GM18511 (cell line): ENCODE data around the gene SLC26A9.

ENCODE experiments used
- ATAC-seq: cut with Tn5 transposase; IDR thresholded peaks from one replicate; pipeline ENCODE4 v1.9.1; 2021; ENCODE audit warnings: mild to moderate bottlenecking, moderate library complexity; ENCODE audit not compliant: unreplicated experiment

SLC26A9 gene

DNA sequence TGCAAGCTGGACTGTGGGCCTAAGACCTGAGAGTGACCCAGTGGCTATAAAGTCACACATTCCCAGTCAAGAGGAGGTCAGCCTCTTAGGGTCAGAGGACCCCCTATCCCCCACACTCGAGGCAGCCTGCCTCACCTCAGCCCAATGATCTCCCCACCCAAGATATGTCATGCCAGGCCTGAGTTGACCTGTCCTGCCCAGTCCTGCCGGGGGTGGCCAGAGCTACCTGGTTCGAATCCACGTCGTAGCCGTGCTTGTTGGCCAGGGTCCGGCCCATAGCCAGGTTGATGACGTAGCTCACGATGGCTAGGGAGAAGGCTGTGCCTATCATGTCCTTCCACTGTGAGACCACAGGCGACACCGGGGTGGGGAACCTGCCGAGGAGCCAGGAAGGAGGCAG is 15.6 kb downstream of the SLC26A9 start:
- no peak for ATAC-seq

DNA sequence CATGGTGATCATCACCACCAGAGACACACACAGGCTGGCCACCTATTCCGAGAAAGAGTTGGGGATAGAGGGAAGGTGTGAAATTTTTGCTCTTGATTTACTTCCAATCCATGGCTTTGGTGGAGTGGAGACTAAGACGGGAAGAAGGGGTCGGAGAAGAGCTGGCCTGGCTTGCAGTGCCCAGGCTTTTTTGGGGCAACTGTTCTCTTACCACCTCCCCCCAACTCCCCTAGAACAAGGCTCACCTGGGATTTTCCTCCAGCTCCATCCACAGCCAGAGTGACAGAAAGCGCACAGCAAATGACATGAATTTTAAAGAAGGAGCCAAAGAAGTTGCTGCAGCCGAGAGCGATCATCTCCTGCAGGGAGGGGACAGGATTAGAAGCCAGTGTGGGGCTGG is 16.0 kb downstream of the SLC26A9 start:
- no peak for ATAC-seq

DNA sequence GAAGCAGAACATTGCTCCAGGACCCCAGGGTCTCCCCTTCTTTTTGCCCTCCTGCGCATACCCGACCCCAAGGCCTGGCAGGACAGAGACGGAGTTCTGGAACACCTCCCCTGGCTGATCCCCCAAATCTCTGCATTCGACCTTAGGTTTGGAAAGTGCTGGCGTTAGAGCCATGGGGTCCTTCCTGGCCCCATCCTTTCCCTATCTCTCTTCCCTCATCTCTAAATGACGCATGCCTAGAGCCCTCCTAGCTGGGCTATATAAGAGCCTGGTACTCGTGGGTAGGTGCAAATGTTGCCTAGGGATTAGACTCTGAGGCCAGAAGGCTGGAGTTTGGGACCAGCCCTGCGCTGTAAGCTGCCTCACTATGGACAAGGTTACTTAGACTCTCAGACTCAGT is 16.6 kb downstream of the SLC26A9 start:
- ATAC-seq = no peak

DNA sequence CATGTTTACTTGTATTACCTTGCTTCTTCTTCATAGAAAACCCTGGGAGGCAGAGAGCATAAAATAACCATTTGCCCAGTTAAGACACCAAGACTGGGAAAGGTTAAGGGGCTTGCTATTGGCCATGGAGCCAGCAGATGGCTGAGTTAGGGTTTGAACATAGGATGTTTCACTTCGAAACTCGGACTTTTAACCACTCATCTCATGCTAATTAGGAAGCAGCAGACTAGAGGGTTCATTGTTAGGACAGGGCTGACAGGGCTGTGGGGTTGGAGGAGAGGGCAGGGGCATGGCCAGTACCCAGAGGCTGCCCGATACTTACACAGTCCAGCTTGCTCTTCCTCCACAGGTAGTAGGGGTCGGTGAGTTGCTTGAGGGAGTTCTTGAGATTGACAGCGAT is 17.0 kb downstream of the SLC26A9 start:
- ATAC-seq = no peak

DNA sequence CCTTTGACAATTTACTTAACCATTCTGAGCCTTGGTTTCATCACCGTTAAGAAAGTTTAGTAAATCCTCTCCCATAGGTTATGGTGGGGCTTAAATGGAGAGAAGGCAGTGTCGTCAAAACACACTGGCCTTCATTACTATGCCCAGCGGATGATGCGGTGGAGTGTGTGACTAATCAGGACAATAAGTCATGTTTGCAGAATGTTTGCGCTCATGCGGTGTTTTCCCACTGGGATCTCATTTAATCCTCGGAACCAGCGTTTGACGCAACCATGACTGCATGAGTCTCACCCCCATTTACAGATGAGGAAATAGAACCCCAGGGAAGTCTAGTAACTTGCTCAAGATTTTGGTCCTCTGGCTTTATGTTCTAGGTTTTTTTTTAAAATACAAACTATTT is 17.5 kb downstream of the SLC26A9 start:
- no peak for ATAC-seq

DNA sequence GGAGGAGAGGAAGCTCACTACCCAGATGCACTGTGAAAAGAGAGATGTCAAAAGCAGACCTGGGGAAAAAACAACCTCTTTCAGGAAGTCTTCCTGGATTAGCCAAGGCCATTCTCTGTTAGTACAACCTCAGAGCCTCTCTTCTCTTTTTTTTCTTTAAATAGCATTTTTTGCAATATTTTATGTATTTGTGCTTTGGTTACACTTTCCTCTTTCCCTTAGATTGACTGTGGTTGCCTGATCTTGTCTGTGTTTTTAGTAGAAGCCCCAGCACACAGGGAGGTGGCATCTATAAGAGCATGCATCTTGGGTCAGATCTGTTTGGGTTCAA is 18.8 kb downstream of the SLC26A9 start:
- ATAC-seq = no peak

DNA sequence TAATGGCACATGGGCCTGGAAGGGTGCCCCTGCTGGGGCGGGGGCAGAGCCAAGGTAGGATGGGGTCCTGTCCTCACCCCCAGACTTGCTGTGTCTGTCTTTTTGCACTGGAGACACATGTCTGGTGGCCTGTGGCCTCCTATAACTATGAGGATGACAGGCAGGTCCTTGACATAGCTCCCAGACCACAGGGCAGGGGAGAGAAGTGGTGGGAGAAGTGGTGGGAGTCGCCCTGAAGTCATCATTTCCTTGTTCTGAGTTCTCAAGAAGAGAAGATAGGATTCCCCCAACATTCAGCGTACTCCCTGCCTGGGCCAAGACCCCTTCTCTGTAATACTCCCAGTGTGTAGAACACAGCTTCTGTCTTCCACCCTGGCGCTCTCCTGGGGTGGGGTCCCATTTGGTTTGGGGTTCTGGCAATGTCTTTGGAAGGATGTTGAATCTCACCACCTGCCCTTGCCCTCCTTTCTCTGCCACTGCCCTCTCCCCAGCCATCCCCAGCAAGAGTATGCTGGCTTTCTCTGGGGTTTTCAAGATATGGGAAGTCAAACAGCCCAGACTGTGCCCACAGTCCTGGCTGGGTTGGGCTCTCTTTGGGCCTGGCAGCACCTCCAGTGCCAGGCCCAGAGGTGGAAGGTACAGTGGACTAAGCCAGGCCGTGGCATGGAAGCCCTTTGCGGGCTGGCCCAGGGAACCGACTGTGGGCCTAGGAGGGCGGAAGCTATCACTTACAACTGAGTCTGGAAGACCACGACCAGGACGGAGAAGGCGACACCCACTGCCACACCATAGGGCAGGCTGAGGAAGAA is 19.4 kb downstream of the SLC26A9 start:
- ATAC-seq = no peak

DNA sequence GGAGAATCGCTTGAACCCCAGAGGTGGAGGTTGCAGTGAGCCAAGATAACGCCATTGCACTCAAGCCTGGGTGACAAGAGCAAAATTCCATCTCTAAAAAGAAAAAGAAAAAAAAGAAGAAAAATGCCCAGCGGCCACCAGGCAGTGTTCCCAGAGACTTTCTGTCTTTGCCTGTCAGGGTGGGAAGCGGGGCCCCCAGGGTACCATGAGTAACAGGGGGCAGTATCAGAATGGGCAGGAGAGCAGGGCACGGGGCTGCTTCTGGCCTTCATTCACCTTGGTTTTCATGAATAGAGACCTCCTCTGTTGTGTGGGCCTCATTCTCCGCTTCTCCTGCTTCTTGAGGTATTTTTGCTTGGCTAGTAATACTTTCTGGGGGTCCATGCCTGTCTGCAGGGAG is 20.4 kb downstream of the SLC26A9 start:
- ATAC-seq = no peak

DNA sequence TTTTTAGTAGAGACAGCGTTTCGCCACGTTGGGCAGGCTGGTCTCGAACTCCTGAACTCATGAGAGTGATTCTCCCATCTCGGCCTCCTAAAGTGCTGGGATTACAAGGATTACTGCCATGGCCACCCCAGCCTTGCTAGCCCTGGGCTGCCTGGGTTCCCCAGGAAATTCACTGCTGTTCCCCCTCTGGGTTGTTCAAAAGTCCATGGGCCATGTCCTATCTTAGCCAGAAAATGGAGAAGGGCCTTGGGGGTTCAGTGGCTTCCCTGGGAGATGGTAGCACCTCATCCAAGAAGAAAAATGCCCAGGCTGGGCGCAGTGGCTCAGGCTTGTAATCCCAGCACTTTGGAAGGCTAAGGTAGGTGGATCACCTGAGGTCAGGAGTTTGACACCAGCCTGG is 20.9 kb downstream of the SLC26A9 start:
- no peak for ATAC-seq

DNA sequence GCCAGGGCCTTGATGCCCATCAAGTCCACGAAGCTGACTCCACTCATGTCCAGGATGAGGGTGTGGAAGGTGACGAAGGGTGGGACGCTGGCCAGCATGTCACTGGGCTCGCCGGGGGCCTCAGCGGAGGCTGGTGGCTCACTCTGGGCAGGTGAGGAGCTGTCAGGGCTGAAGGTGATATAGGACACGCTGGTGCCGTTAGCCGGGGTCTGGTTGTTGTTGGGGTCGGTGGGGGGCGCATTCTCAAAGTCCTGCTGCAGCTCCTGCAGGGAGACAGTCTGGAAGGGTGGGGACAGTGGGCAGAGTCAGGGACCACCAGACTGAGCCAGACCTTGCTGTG is 21.7 kb downstream of the SLC26A9 start:
- ATAC-seq = no peak

DNA sequence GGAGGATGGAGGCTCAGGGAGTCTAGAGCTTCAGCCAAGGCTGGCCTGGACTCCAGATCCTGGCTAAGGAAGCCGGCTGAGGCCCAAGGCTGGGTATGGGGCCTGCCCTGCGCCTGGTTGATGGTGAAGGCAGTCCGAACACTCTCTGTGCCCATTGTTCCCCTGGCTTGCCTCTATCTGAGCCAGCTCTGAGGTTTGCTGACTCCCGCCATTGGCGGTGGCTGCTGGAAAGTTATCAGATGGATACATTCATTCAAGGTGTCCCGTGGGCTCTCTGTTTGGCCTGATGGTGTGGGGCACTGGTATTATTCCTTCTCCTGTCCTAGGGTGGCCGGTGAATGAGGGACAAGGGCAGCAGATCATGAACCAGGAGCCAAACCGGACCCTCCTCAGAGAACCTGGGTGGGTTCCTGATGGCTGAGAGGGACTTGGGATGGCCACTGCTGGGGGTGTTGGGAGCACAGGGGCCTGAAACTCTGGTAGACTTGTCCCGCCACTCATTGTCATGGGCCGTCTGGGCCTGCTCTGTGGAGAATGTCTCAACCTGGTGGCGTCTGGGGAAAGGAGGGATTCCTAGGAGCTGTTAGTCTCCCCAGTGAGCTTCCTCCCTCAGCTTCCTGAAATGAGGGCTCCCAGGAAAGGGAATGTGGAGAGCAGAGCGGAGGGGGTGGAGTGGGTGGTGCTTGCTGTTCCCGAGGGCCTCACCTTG is 22.2 kb downstream of the SLC26A9 start:
- ATAC-seq = no peak

DNA sequence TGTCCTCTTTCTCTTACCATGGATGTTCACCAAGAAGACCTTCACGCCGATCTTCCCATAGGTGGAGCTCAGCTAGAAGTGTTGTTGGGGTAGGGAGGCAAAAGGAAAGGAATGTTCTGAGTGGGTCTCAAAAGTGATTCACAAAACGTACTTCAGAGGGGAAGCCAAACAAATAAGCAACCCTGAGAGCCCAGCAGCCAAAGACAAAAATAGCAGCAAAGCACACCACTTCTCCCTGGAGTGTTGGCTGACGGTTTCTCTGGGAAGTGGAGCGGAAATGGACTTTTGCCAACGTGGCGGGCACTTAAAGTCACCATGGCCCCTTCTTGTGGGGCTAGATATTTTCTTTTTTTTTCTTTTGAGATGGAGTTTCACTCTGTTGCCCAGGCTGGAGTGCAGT is 23.1 kb downstream of the SLC26A9 start:
- ATAC-seq = no peak

DNA sequence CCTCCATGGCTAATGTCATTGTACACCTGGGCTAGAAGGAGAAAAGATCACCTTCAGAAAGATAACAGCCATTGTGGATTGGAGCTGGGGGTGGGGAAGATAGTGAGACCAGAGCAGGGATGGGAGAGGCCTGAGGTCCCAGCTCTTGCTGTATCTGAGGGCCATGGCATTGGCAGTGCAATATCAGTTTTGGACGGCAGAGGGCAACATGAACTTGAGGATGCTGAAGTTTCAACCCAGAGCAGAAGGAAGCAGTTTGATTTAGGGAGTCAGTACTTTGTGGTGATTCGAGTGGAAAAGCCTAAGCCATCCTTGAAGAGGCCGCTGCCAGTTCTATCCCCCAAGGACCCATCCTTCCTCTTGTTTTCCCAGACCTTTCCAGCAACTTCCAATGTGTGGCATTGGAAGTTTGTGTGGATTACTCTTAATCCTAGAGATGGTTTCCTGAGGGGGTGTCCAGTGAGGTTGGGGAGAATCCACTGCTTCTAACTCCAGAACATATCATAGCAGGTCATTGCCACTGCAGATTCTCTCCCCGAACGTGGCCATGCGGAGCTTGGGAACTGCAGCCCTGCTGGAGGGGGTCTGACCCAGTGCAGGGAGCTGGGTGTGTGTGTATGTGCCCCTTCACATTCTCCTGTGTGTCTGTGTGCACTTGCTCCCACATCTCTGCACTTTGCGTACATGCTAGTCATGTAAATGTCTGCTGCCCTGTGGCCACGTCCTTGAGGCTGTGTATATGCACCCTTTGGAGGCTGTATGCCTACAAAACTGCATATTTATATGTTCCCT is 24.1 kb downstream of the SLC26A9 start:
- peak; percentile 62 for ATAC-seq

DNA sequence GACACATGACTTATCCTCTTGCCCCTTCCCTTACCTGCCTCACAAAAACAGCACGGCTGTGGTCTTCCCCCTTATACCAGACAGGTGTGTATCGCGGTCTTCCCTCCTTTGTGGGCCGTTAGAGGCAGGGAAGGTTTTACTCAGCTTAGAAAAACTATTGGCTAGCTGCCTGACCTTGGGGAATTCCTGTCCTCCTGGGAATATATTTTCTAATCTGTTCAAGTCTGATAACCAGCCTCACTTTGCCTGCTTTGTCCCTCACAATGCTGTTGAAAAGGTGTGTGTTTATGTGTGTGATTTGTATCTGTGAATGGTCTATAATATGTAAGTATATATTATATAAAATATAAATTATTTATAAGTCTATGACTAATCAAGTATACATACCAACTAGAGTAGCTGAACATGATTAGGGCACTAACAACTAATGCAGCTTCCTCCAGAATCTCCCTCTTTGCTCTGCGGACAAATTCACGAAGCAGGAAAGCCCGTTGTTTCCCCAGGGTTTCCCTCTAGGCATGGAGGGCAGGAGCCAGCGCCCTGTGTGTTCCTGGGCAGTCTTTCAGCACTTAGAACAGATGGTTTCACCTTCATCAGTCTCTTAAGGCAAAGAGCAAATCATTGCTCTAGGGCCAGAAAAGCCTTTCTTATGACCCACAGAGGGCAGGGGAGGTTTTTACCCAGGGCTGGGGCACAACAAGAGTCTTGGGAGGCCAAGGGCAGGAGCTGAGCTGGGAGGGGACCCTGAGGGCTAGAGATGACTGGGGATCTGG is 25.6 kb downstream of the SLC26A9 start:
- no peak for ATAC-seq

DNA sequence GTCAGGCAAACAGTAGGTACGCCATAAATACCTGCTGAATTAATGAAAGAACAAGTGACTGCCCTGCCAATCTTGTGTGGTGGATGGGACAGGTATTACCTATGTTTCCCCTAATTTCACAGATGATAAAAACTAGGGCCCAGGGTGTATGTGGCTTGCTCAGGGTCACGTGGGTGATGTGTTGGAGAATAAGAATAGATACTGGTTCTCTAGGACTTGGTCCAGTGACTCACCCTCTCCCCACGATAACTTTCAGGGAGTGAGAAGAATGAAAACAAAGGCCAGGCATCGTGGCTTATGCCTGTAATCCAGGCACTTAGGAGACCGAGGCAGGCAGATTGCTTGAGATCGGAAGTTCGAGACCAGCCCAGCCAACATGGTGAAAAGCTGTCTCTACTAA is 26.7 kb downstream of the SLC26A9 start:
- ATAC-seq = no peak

DNA sequence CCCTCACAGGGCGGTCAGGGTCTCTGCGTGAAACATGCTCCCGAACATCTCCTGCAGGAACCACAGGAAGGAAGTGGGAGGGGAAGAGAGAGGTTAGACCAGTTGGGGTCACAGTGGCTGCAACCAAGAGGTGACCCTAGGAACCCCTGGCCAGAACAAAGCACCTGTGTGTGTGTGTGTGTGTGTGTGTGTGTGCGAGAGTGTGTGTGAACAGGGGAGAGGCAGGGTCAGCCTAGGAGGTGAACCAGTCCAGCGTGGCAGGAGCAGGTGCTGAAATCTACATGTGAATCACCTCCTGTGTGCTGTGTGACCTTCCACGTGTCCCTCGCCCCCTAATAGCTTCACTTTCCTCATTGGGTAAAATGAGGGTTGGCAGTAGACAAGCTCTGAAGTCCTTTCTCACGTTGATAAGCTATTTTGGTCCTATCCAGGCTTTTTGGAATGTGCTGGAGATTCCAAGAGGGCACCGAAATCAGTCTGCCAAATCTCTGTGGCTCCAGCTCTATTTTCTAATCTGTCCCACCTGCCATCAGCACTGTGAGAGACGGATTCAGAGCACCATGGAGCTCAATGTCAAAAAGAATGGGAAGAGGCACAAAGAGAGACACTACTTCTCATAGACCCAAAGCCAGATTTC is 27.8 kb downstream of the SLC26A9 start:
- ATAC-seq = no peak

DNA sequence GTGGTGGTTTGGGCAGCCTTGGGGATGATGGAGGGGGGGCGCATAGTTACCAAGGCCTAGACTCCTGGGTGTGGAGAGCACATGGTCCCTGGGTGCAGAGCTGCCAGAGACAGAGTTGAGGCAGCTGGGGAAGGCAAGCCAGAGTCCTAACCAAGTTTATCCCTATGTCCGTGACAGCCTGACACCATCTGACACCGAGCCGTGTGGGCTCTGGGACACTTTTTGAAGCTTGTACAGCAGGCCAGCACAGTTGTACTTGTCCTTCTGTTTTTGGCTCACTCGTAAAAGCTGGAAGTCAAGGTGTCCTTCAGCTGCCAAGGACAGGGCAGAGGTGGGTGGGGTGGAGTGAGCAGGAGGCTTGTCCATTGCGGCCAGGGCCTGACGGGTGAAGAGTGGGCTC is 28.5 kb downstream of the SLC26A9 start:
- ATAC-seq = no peak

DNA sequence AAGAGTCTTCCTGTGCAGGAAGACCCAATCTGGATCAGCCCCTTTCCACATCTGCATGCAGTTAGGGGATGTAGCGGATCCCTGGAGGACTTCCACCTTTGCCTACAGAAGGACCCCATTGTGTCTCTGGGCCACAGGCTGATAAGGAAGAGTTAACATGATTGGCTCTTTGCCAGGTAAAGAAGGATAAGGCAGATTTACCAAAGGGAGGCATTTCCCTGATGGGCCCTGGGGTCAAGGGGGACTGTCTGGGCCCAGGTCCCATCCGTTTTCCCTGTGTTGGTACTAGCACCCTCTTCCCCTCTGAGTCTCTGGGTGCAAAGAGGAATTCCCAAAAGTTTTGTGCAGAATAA is 29.1 kb downstream of the SLC26A9 start:
- no peak for ATAC-seq

DNA sequence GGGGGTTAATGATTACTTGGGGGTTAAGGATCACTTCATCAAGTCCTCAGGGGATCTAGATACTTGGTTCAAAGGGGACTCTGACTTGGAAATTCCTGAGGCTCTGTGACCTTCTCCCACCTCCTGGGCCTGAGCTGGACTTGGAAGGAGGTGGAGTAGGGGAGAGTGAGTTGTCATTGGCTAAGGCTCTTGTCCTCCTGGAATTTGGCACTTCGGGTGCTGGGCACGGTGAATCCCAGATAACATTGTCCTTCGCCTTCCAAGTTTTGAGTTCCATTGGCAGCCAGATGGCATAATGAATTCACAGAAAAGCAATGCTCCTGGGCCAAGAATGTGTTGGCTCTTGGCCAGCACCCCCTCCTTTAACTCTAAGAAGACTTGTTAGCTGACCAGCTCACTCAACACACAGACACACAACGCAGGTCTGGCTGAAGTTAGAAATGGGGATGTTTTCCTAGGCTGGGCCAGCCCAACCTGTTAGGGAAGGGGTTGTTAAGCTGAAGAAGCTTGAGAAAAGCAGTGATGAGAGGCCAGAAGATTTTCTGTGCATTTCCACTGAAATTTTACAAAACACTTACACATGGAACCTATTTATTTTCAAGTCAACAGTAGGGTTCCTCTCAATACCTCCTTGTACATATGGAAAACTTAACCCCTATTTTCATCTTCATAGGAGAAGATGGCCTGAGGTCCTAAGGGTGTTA is 29.7 kb downstream of the SLC26A9 start:
- no peak for ATAC-seq

DNA sequence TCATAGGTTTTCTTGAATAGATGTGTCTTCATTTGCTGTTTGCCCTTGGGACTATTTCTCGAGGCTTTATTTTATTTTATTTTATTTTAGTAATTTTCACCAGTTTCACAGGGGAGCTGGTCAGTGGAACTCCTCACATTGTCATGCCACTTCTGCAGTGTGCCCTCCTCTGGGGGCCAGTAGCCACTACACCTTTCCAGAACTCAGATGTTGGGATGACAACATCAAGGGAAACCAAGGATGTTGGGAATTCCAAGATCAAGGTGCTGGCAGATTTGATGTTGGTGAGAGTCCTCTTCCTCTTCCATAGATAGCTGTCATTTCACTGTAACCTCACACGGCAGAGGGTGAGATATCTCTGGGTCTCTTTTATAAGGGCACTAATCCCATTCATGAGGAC is 35.5 kb downstream of the SLC26A9 start:
- ATAC-seq = no peak
